ENCODE measurements around the gene LAMB1. TPM values are rescaled to one million over a fixed set of nuclear protein-coding genes. Genes with fewer than 3 reads are reported as not detected.

LAMB1 gene
- total RNA-seq, 1 experiment from 2014 or later = 101 TPM

- Mint-ChIP-seq H3K27me3 (ENCODE audit: low read depth) (no peaks in the 10 kb centered on the region), H3K36me3 (peaks cover 64% of the 10 kb centered on the region), H3K27ac (no peak overlapping the region), H3K4me3 (no peak overlapping the region), H3K4me1 (peaks cover 20% of the 10 kb centered on the region), H3K9me3 (no peaks in the 10 kb centered on the region)
- POLR2A ChIA-PET = no interaction called here
- ATAC-seq (no peak), DNase-seq (ENCODE audit: low spot score) (no peak)
- CTCF ChIA-PET = no interaction called here
- TF ChIP-seq PRDM15 (CRISPR knock-in tag; IDR thresholded peaks at IDR 0.05) = peak; percentile 70; the same call in 1 of the 2 replicates
- TF ChIP-seq RELA (CRISPR knock-in tag; IDR thresholded peaks at IDR 0.05; ENCODE audit: borderline replicate concordance) = no peak
These were observed 40.1 kb downstream of the LAMB1 start for GRCh38 chr7:107962817-107963216.

- ATAC-seq = no peak
- Mint-ChIP-seq H3K36me3 (peaks cover 68% of the 10 kb centered on the region), H3K4me3 (no peak overlapping the region), H3K9me3 (no peaks in the 10 kb centered on the region), H3K4me1 (peaks cover 20% of the 10 kb centered on the region), H3K27me3 (ENCODE audit: low read depth) (no peaks in the 10 kb centered on the region), H3K27ac (peak overlapping the region; percentile 33; the same call in 1 of the 2 replicates)
- ChIA-PET CTCF (interaction anchor here (0.9 kb wide), 1 partner anchor 40 kb away, joined by 3 read pairs; no protein-coding TSS in a partner anchor), POLR2A (interaction anchor here (0.6 kb wide), 1 partner anchor 78 kb away, joined by 4 read pairs; no protein-coding TSS in a partner anchor)
- DNase-seq (ENCODE audit: low spot score) = no peak
- no peak for TF ChIP-seq CTCF (IDR thresholded peaks at IDR 0.05)
- no peak for TF ChIP-seq NFE2L1 (CRISPR knock-in tag; IDR thresholded peaks at IDR 0.05)
- TF ChIP-seq ZNF425 (CRISPR knock-in tag; conservative IDR thresholded peaks at IDR 0.05) = no peak
- no peak for TF ChIP-seq PREB (CRISPR knock-in tag; IDR thresholded peaks at IDR 0.05; ENCODE audit: borderline replicate concordance)
- TF ChIP-seq ZNF138 (CRISPR knock-in tag; conservative IDR thresholded peaks at IDR 0.05) = no peak
- no peak for TF ChIP-seq OVOL2 (CRISPR knock-in tag; IDR thresholded peaks at IDR 0.05; ENCODE audit: borderline replicate concordance)
- TF ChIP-seq CREM (CRISPR knock-in tag; IDR thresholded peaks at IDR 0.05) = no peak
- no peak for TF ChIP-seq SMAD4 (CRISPR knock-in tag; IDR thresholded peaks at IDR 0.05)
- no peak for TF ChIP-seq ZBTB43 (CRISPR knock-in tag; IDR thresholded peaks at IDR 0.05)
- no peak for TF ChIP-seq ZBTB21 (CRISPR knock-in tag; IDR thresholded peaks at IDR 0.05; ENCODE audit: borderline replicate concordance)
- TF ChIP-seq TEAD1 (CRISPR knock-in tag; IDR thresholded peaks at IDR 0.05) = no peak
- TF ChIP-seq MAX (CRISPR knock-in tag; IDR thresholded peaks at IDR 0.05) = no peak
- no peak for TF ChIP-seq JUN (CRISPR knock-in tag; IDR thresholded peaks at IDR 0.05)
- no peak for TF ChIP-seq HMGXB4 (CRISPR knock-in tag; IDR thresholded peaks at IDR 0.05)
- no peak for TF ChIP-seq HMGA2 (CRISPR knock-in tag; IDR thresholded peaks at IDR 0.05)
- TF ChIP-seq FOXP4 (CRISPR knock-in tag; IDR thresholded peaks at IDR 0.05) = no peak
These were observed 41.6 kb downstream of the LAMB1 start for GRCh38 chr7:107961405-107961804.
